DLD1 (cell line): Measurements from ENCODE around the gene TIAM1.

Source experiments
- in situ Hi-C: cut with HindIII; loops from 2 replicates; pipeline ENCODE4 v1.10.0; 2017; ENCODE audit warnings: low sequenced_read_pairs

The TIAM1 gene, protein sequence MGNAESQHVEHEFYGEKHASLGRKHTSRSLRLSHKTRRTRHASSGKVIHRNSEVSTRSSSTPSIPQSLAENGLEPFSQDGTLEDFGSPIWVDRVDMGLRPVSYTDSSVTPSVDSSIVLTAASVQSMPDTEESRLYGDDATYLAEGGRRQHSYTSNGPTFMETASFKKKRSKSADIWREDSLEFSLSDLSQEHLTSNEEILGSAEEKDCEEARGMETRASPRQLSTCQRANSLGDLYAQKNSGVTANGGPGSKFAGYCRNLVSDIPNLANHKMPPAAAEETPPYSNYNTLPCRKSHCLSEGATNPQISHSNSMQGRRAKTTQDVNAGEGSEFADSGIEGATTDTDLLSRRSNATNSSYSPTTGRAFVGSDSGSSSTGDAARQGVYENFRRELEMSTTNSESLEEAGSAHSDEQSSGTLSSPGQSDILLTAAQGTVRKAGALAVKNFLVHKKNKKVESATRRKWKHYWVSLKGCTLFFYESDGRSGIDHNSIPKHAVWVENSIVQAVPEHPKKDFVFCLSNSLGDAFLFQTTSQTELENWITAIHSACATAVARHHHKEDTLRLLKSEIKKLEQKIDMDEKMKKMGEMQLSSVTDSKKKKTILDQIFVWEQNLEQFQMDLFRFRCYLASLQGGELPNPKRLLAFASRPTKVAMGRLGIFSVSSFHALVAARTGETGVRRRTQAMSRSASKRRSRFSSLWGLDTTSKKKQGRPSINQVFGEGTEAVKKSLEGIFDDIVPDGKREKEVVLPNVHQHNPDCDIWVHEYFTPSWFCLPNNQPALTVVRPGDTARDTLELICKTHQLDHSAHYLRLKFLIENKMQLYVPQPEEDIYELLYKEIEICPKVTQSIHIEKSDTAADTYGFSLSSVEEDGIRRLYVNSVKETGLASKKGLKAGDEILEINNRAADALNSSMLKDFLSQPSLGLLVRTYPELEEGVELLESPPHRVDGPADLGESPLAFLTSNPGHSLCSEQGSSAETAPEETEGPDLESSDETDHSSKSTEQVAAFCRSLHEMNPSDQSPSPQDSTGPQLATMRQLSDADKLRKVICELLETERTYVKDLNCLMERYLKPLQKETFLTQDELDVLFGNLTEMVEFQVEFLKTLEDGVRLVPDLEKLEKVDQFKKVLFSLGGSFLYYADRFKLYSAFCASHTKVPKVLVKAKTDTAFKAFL (N-terminal part only)

DNA sequence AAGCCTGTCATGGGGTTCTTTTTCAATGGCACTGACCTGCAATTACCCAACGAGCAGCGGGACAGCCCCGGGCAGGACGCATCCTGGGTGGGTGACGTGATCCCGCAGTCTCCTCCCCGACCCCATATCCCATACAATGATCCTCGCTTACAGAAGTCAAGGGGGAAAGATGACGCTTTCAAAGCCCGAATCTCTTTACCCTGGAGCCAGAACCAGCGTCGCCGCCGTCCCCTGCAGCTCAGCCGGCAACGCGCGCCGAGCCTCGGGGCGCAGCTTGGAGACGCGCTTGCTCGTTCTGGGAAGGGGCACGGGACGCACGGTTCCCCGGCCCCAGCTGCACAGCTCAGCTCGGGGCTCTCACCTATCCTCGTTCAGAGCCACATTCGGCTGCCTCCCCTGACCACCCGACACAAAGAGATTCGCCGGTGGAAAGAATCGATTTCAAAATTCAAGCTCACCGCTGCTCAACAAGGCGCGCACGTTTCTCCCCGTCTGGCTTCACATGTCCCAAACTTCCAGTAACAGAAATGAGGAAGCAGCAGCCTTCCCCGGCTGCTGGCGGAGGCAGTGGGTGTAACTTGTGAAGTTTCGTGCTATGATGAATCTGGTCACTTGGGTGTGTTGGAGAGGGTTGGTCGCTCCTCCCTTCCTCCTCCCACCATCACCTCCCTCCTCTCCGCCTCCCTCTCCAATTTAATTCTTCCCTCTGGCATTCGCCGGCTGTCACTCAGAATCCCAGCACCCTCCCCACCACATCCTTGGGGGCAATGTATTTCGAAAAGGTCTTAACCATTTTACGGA is at the start of gene TIAM1:
Gene TIAM1 (minus strand): TSS at position 582 of the 801 bp plus-strand sequence. CDS start 77,289 bp downstream, outside the sequence.
- in situ Hi-C loops = no loop called here

DNA sequence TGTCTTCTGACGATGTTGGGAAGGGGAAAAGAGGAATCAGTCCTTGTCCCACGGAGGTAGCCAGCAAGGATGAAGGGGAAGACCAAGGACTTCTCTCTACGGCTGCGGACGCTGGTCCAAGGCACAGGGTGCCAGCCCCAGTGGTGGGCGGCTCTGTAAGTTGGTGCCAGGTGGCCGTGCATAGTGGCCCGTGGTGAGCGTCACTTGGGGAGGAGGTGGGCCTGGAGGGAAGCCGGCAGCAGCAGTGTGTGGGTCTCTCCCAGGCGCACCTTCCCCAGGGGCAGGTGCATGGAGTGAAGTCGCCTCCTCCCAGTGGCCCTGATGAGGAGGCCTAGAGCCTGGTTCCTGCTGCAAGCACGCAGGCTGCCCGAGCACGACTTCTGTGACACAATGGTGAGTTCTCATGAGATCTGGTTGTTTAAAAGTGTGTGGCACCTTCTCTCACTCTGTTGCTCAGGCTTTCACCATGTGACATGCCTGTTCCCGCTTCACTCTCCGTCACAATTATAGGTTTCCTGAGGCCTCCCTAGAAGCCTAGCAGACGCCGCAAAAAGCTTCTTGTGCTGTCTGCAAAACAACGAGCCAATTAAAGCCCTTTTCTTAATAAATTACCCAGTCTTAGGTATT is 43.6 kb upstream of the TIAM1 start:
- in situ Hi-C loops = loop anchor here (25.0 kb wide), 1 partner anchor 125 kb away; no protein-coding TSS in a partner anchor

GRCh38 chr21:31386006-31386405 is 41.9 kb upstream of the TIAM1 start:
- in situ Hi-C loops = loop anchor here (25.0 kb wide), 1 partner anchor 124 kb away; no protein-coding TSS in a partner anchor

- in situ Hi-C loops = loop anchor here (25.0 kb wide), 1 partner anchor 121 kb away; no protein-coding TSS in a partner anchor
Measured at GRCh38 chr21:31383770-31384169, 39.7 kb upstream of the TIAM1 start.

DNA sequence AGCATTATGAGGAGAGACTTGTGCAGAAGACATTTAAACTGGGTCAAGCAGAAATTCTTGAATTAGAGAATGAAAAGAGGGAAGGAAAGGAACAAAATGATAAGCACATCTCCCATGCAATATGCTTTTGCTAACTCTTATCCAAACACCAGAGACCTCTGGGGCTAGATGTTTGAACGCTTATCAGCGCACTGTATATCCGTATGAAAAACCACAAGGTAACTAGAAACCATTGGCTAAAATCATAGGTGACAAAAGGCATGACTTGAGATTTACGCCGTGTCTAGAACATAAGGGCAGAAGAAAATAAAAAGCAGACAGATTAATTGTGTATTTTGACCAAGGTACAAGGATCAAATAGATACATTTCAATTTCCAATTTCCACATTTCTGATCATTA is 38.0 kb upstream of the TIAM1 start:
- in situ Hi-C loops = loop anchor here (25.0 kb wide), 1 partner anchor 120 kb away; no protein-coding TSS in a partner anchor

GRCh38 chr21:31376301-31376700 is 32.2 kb upstream of the TIAM1 start:
- in situ Hi-C loops = loop anchor here (25.0 kb wide), 1 partner anchor 114 kb away; no protein-coding TSS in a partner anchor

DNA sequence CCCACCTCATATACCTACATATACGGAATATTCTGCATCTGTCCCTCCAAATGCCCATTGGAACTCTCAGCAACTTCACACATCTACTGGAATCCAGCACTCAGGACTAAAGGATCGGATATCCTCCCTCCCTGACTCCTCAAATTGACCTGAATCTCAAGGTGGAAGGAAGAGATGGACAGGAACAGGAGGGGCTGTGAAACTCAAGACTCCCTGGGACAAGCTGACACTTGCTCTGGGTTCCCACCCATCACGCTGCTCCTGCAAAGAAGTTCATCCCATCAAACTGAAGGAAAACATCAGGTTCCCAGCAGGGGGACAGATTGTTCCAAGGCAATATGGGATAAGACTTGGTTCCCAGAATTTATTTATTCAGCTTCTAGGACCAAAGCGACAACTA is 30.3 kb upstream of the TIAM1 start:
- in situ Hi-C loops = no loop called here

- in situ Hi-C loops = no loop called here
Measured at GRCh38 chr21:31372471-31372765, 28.4 kb upstream of the TIAM1 start.

DNA sequence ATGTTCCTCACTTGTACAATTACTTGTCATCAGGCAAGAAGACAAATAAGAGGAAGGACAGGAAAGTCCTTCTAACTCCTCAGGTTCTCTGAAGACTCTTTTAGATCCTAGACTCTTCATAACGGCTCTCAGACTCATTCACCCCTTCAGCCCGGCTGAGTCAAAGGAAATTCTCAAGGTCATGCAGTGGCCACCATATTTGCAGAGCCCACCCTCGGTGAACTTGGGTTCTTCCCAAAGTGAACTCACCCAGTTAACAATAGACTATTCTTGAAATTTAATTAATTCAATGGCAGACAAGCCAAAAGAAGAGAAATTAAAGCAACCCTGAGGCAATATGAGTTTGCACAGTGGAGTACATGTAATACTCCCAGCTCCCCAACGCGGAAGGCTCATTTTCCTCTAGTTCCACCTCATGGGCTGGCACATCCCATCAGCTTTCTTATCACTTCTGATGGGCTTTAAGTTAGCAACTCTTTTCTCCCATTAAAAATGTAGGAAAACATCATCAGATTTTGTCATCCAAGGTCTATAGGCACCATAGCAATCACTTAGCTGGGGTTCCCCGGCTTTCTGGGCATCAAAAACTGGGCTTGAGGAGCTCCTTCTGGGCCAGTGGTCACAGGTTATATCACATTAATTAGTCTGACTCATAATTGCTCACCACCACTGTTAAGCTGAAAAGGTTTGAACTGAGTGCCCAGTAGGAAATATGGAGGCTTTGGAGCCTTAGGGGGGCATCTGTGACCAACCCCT is 27.8 kb upstream of the TIAM1 start:
- in situ Hi-C loops = no loop called here

DNA sequence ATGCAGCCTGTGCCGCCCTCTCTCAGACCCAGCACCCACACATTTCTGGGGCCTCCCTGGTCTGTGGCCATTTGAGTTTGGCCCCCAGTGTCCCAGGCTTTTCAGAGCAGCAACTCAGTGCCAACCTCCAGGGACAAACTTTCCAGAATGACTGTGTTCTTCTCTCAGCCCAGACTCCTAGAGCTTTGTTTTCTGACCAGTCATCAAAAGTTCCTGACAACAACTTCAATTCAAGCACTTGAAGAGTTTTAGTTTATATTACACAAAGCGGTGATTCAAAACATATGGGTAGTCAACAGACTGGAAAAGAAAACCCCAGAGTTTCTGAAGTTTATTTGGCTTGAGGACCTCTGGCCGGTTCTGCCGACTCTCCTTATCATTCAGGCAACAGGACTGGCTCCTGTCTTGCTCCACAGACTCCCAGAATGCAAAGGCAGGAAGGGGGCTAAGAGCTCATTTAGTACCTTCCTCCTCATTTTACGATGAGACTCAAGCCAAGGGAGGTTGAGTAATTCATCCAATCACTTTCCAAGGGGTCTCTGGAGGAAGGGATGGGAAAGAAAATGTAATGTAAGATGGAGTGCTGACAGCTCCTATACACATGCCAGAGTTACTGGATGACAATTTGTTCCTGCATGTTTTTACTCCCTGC is 27.0 kb upstream of the TIAM1 start:
- in situ Hi-C loops = no loop called here

GRCh38 chr21:31370281-31370892 is 26.3 kb upstream of the TIAM1 start:
- in situ Hi-C loops = no loop called here

GRCh38 chr21:31368361-31368760 is 24.3 kb upstream of the TIAM1 start:
- in situ Hi-C loops = no loop called here

- in situ Hi-C loops = no loop called here
Measured at GRCh38 chr21:31367801-31368200, 23.7 kb upstream of the TIAM1 start.

DNA sequence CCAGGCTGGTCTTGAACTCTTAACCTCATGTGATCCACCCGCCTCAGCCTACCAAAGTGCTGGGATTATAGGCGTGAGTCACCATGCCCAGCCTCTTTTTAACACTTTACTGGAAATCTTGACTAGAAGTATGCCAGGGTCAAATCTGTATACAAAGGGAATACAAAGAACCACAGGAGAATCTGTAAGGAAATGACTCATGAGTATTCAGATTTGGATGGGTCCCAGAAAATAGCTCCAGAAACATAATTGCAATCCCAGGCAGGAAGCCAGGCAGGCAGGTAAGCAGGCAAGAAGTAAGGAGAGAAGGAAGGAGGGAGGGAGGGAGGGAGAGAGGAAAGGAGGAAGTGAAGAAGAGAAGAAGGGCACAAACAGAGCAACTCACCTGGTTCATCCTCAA is 22.8 kb upstream of the TIAM1 start:
- in situ Hi-C loops = no loop called here

- in situ Hi-C loops = no loop called here
Measured at GRCh38 chr21:31364253-31364945, 20.3 kb upstream of the TIAM1 start.

- in situ Hi-C loops = no loop called here
Measured at GRCh38 chr21:31363720-31364119, 19.7 kb upstream of the TIAM1 start.

DNA sequence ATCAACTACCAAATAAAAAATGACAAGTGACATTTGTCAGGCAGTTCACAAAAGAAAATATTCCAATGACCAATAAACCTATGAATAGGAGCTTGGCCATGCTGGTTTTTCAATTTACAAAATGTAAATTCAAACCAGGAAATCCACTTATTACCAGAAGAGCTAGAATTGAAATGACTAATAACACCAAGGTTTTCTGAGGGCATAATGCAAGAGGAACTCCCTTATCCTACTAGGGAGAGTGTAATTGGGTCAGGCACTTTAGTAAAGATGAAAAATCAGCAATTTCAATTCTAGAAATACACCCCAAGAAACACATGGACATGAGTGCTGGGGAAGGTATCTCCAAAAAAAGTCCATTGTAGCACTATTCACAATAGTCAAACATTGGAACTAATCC is 16.7 kb upstream of the TIAM1 start:
- in situ Hi-C loops = no loop called here

DNA sequence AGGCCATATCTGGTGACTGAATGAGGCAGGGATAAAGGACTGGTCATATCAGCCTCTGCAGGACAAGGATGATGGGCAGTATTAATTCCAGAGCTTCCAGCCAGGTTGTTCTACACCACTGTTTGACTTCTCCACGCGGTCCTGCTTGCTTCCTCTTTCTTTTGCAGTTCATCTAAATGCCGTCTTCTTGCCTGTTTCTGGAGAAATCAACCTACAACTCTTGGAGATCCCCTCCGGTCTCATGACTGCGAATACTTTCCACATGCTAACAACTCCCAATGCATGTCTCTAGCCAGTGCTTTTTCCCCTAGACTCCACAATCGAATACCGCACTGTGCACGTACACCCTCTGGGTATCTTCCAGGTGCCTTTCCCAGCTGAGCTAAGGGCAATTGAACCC is 14.1 kb upstream of the TIAM1 start:
- in situ Hi-C loops = no loop called here
